Adipose tissue (tissue), 3 donors: ENCODE measurements around the gene SLC17A7. TPM values are rescaled to one million over a fixed set of nuclear protein-coding genes. Genes with fewer than 3 reads are reported as not detected.

Experiments used
- H3K27ac ChIP-seq: one replicate; pipeline ENCODE4 v1.5.1; 2013; ENCODE audit warnings: low read depth, low read length
- WGBS, 3 donors: extraction: QIAGEN DNeasy Blood & Tissue Kit; methylation state at CpG; one replicate each; pipeline ENCODE4 v1.1.7; 2013; 5-methylcytosine and 5-hydroxymethylcytosine counted together
- polyA plus RNA-seq, 3 donors: library from polyadenylated mRNA; stranded (reverse); fragments of 200-250 nt; gene quantifications; one replicate each; pipeline ENCODE4 v1.2.3, GENCODE V29; 2013
- donor health status: healthy with polysubstance abuse.
- donor health status: Bipolar disorder and iron deficiency.
- donor health status: healthy.

Gene SLC17A7
- polyA plus RNA-seq, 3 donors: 0.23 to 7.3 (median 1.5) TPM

GRCh38 chr19:49398001-49398615 is 43.2 kb downstream of the SLC17A7 start:
- WGBS, 3 donors: 73 to 85% (median 76%) methylated on average over 11 of the region's 11 CpGs
- no peak overlapping the region for H3K27ac ChIP-seq

- WGBS, 3 donors: 77 to 85% (median 79%) methylated on average over 8 of the region's 8 CpGs
- no peak overlapping the region for H3K27ac ChIP-seq
Observed at GRCh38 chr19:49396738-49397505, 44.4 kb downstream of the SLC17A7 start.

GRCh38 chr19:49395581-49396407 is 45.5 kb downstream of the SLC17A7 start:
- H3K27ac ChIP-seq: no peak overlapping the region
- WGBS, 3 donors: 74 to 80% (median 79%) methylated on average over 15 of the region's 15 CpGs

- H3K27ac ChIP-seq: no peak overlapping the region
- WGBS, 3 donors: 45 to 62% (median 61%) methylated on average over 4 to 5 of the region's 5 CpGs
Observed at GRCh38 chr19:49393881-49394280, 47.4 kb downstream of the SLC17A7 start.

GRCh38 chr19:49391581-49392399 is 49.5 kb downstream of the SLC17A7 start:
- WGBS, 3 donors: 22 to 27% (median 26%) methylated on average over 13 to 14 of the region's 14 CpGs
- no peak overlapping the region for H3K27ac ChIP-seq

GRCh38 chr19:49390929-49391359 is 50.4 kb downstream of the SLC17A7 start:
- no peak overlapping the region for H3K27ac ChIP-seq
- WGBS, 3 donors: 22 to 63% (median 57%) methylated on average over 9 of the region's 9 CpGs

- WGBS, 3 donors: 48 to 74% (median 70%) methylated on average over 24 to 26 of the region's 26 CpGs
- H3K27ac ChIP-seq: no peak overlapping the region
Observed at GRCh38 chr19:49390131-49390928, 51.0 kb downstream of the SLC17A7 start.

- WGBS, 3 donors: 90% methylated on average over 20 of the region's 20 CpGs
- no peak overlapping the region for H3K27ac ChIP-seq
Observed at GRCh38 chr19:49389406-49389805, 51.9 kb downstream of the SLC17A7 start.

GRCh38 chr19:49387936-49388372 is 53.4 kb downstream of the SLC17A7 start, which contains the start of gene KASH5:
Gene KASH5 (plus strand): TSS chr19:49388249. CDS start chr19:49390884, 2,635 bp downstream.
- 36 to 52% (median 50%) methylated on average over 40 of the region's 40 CpGs for WGBS, 3 donors
- no peak within 1 kb of the TSS for H3K27ac ChIP-seq

- WGBS, 3 donors: 45 to 96% (median 56%) methylated on average over 1 of the region's 1 CpG
- H3K27ac ChIP-seq: no peak overlapping the region
Observed at GRCh38 chr19:49383599-49383998, 57.7 kb downstream of the SLC17A7 start.

GRCh38 chr19:49382639-49383038 is 58.7 kb downstream of the SLC17A7 start:
- no peak overlapping the region for H3K27ac ChIP-seq
- WGBS, 3 donors: 91 to 94% (median 93%) methylated on average over 5 of the region's 5 CpGs

GRCh38 chr19:49380391-49380790 is 60.9 kb downstream of the SLC17A7 start:
- 92 to 98% (median 95%) methylated on average over 3 of the region's 3 CpGs for WGBS, 3 donors
- H3K27ac ChIP-seq: no peak overlapping the region

Other genes starting within 250 kb of the SLC17A7 start
- 1 to 10 TPM in 2 of 3 donors, under 1 TPM in 1; 0.90 to 1.6 (median 1.0) TPM for gene SLC6A16, start 116.3 kb downstream of the SLC17A7 start, polyA plus RNA-seq
- gene CD37, start 106.1 kb downstream of the SLC17A7 start, polyA plus RNA-seq: 10 to 100 TPM in 2 of 3 donors, 1 to 10 TPM in 1; 6.8 to 18.1 (median 10.6) TPM
- gene TEAD2, start 79.1 kb downstream of the SLC17A7 start, polyA plus RNA-seq: 10 to 100 TPM; 19.3 to 37.7 (median 34.0) TPM
- gene DKKL1, start 77.7 kb downstream of the SLC17A7 start, polyA plus RNA-seq: under 1 TPM in 2 of 3 donors, not detected in 1; 0.21 to 0.61 TPM
- 1 to 10 TPM in 1 of 3 donors, not detected in 2; 1.9 TPM for gene KASH5, start 53.3 kb downstream of the SLC17A7 start, polyA plus RNA-seq
- gene PTH2, start 18.1 kb downstream of the SLC17A7 start, polyA plus RNA-seq: not detected
- not detected for gene GFY, start 16.1 kb downstream of the SLC17A7 start, polyA plus RNA-seq
- gene PIH1D1, start 10.3 kb upstream of the SLC17A7 start, polyA plus RNA-seq: 10 to 100 TPM; 43.8 to 85.5 (median 50.3) TPM
- 10 to 100 TPM; 24.1 to 31.4 (median 29.5) TPM for gene ALDH16A1, start 11.7 kb upstream of the SLC17A7 start, polyA plus RNA-seq
- 10 to 100 TPM in 1 of 3 donors, 1 to 10 TPM in 2; 2.6 to 20.5 (median 7.4) TPM for gene FLT3LG, start 32.7 kb upstream of the SLC17A7 start, polyA plus RNA-seq
- gene RPL13A, start 46.1 kb upstream of the SLC17A7 start, polyA plus RNA-seq: 1,000 to 10,000 TPM; 3,139 to 5,659 (median 3,499) TPM
- gene RPS11, start 54.9 kb upstream of the SLC17A7 start, polyA plus RNA-seq: 1,000 to 10,000 TPM; 3,233 to 6,569 (median 4,953) TPM
- gene FCGRT, start 71.1 kb upstream of the SLC17A7 start, polyA plus RNA-seq: 100 to 1,000 TPM in 2 of 3 donors, 10 to 100 TPM in 1; 57.1 to 268 (median 264) TPM
- 10 to 100 TPM in 2 of 3 donors, 1 to 10 TPM in 1; 7.8 to 61.6 (median 33.7) TPM for gene RCN3, start 86.5 kb upstream of the SLC17A7 start, polyA plus RNA-seq
- gene NOSIP, start 139.0 kb upstream of the SLC17A7 start, polyA plus RNA-seq: 10 to 100 TPM; 61.0 to 95.7 (median 77.8) TPM
- gene PRRG2, start 139.8 kb upstream of the SLC17A7 start, polyA plus RNA-seq: 10 to 100 TPM in 1 of 3 donors, 1 to 10 TPM in 2; 2.9 to 11.7 (median 3.0) TPM
- gene PRR12, start 149.7 kb upstream of the SLC17A7 start, polyA plus RNA-seq: 10 to 100 TPM in 1 of 3 donors, 1 to 10 TPM in 2; 5.1 to 11.5 (median 7.3) TPM
- 100 to 1,000 TPM in 2 of 3 donors, 10 to 100 TPM in 1; 31.9 to 302 (median 198) TPM for gene RRAS, start 198.6 kb upstream of the SLC17A7 start, polyA plus RNA-seq
- gene SCAF1, start 200.7 kb upstream of the SLC17A7 start, polyA plus RNA-seq: 10 to 100 TPM; 12.7 to 23.5 (median 17.4) TPM
- 10 to 100 TPM; 45.8 to 76.0 (median 56.6) TPM for gene IRF3, start 224.3 kb upstream of the SLC17A7 start, polyA plus RNA-seq
- 10 to 100 TPM; 14.1 to 18.4 (median 15.4) TPM for gene BCL2L12, start 224.4 kb upstream of the SLC17A7 start, polyA plus RNA-seq
- gene PRMT1, start 235.7 kb upstream of the SLC17A7 start, polyA plus RNA-seq: 100 to 1,000 TPM in 2 of 3 donors, 10 to 100 TPM in 1; 80.2 to 153 (median 118) TPM
- 1 to 10 TPM; 1.0 to 2.5 (median 1.0) TPM for gene ADM5, start 248.1 kb upstream of the SLC17A7 start, polyA plus RNA-seq
- gene CPT1C, start 249.6 kb upstream of the SLC17A7 start, polyA plus RNA-seq: 10 to 100 TPM in 1 of 3 donors, 1 to 10 TPM in 2; 1.8 to 12.1 (median 3.2) TPM